Type B pancreatic cell (in vitro differentiated cells): Measurements from ENCODE around the gene ZMIZ1. TPM values are rescaled to one million over a fixed set of nuclear protein-coding genes. Genes with fewer than 3 reads are reported as not detected.
A peak's percentile ranks its signal among the peaks of the same experiment; 100 is the strongest.

Source experiments
- DNase-seq: peaks from one replicate; pipeline ENCODE4 v3.0.0; 2021; ENCODE audit warnings: mixed read lengths; ENCODE audit not compliant: unreplicated experiment; ENCODE audit errors: extremely low spot score
- H3K27ac Mint-ChIP-seq: 2 replicates; pipeline ENCODE4 v1.8.0; 2021; ENCODE audit warnings: mild to moderate bottlenecking, mixed read lengths
- H3K27me3 Mint-ChIP-seq: 2 replicates; pipeline ENCODE4 v1.8.0; 2021; ENCODE audit warnings: mixed read lengths
- H3K36me3 Mint-ChIP-seq: 2 replicates; pipeline ENCODE4 v1.8.0; 2021; ENCODE audit warnings: mixed read lengths
- H3K4me1 Mint-ChIP-seq: one replicate; pipeline ENCODE4 v1.8.0; 2021; ENCODE audit warnings: mixed read lengths; ENCODE audit not compliant: unreplicated experiment
- H3K4me3 Mint-ChIP-seq: 2 replicates; pipeline ENCODE4 v1.8.0; 2021; ENCODE audit warnings: mild to moderate bottlenecking, mixed read lengths
- H3K9me3 Mint-ChIP-seq: 2 replicates; pipeline ENCODE4 v1.8.0; 2021; ENCODE audit warnings: mixed read lengths
- total RNA-seq: library from RNA; stranded (reverse); gene quantifications from 2 replicates; pipeline ENCODE4 v1.2.1, GENCODE V29; 2021; ENCODE audit warnings: low replicate concordance
- TF ChIP-seq, protein P1 (sequence below): fragments of 200-600 bp; sonication (generic); conservative IDR thresholded peaks from 2 replicates; pipeline ENCODE4 v1.5.0; 2021; ENCODE audit warnings: antibody characterized with exemption, mild to moderate bottlenecking

ZMIZ1 gene
- total RNA-seq, 1 donor from 2014 or later, result 102 TPM

DNA sequence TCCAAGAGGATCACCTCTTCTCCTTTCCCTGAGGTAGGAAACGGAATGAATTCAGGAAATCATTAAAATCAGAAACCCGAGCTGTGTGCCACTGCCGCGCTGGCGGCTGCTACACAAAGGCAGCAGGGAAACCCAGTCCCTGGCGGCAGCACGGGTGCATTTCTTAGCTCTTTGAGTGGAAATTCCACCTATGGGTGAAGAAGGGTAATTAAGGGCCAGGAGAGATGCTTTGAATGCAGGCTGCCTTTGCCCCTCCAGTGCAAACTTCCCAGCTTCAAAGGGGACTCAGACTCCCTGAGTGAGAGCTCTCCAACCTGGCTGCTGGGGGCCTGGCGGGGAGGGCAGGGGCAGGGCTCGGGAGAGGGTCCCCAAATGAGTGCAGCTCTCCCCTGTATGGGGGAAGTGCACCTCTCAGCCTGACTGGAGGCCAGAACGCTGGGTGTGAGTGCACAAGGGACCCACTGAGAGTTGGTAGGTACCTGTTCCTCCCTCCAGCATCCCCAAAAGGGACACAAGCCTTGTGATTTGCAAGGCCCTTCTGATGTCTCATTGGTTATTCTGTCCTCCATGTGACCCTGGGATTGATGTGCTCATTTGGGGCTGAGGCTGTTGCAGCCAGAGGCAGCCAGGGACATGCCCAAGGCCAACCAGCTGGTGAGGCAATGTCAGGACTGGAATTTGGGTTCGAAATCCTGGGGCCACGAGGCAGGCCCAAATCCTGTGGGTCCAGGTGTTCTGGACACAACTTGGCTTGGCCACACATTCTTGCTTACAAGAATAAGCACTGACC is 16.3 kb upstream of the ZMIZ1 start:
- H3K4me3 Mint-ChIP-seq, result no peak overlapping the region
- peak overlapping the region; percentile 51 for H3K27ac Mint-ChIP-seq
- peaks cover 35% of the 10 kb centered on the region for H3K4me1 Mint-ChIP-seq
- no peaks in the 10 kb centered on the region for H3K36me3 Mint-ChIP-seq
- H3K27me3 Mint-ChIP-seq, result no peaks in the 10 kb centered on the region
- no peaks in the 10 kb centered on the region for H3K9me3 Mint-ChIP-seq
- TF ChIP-seq, protein P1, sequence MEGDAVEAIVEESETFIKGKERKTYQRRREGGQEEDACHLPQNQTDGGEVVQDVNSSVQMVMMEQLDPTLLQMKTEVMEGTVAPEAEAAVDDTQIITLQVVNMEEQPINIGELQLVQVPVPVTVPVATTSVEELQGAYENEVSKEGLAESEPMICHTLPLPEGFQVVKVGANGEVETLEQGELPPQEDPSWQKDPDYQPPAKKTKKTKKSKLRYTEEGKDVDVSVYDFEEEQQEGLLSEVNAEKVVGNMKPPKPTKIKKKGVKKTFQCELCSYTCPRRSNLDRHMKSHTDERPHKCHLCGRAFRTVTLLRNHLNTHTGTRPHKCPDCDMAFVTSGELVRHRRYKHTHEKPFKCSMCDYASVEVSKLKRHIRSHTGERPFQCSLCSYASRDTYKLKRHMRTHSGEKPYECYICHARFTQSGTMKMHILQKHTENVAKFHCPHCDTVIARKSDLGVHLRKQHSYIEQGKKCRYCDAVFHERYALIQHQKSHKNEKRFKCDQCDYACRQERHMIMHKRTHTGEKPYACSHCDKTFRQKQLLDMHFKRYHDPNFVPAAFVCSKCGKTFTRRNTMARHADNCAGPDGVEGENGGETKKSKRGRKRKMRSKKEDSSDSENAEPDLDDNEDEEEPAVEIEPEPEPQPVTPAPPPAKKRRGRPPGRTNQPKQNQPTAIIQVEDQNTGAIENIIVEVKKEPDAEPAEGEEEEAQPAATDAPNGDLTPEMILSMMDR, result peak; percentile 77
- DNase-seq, result no peak

DNA sequence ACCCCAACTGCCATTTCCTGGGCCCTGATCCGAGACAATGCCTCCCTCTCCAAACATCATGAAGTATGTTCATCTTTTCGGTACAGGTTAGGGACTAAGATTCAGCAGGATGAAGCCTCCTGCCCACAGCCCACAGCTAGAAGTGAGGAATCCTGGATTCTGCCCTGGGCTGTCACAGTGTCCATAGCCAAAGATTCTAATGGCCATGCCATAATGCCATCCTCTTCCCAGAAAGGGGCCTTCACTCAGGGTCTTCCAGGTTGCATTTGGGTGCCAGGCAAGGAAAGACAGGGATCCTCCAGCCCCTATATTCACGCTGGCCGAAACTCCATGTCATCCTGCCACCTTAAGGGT is 15.7 kb upstream of the ZMIZ1 start:
- TF ChIP-seq, protein P1, result no peak
- Mint-ChIP-seq H3K27me3 (no peaks in the 10 kb centered on the region), H3K36me3 (no peaks in the 10 kb centered on the region), H3K9me3 (no peaks in the 10 kb centered on the region), H3K4me1 (peaks cover 31% of the 10 kb centered on the region), H3K4me3 (no peak overlapping the region), H3K27ac (no peak overlapping the region)
- no peak for DNase-seq

DNA sequence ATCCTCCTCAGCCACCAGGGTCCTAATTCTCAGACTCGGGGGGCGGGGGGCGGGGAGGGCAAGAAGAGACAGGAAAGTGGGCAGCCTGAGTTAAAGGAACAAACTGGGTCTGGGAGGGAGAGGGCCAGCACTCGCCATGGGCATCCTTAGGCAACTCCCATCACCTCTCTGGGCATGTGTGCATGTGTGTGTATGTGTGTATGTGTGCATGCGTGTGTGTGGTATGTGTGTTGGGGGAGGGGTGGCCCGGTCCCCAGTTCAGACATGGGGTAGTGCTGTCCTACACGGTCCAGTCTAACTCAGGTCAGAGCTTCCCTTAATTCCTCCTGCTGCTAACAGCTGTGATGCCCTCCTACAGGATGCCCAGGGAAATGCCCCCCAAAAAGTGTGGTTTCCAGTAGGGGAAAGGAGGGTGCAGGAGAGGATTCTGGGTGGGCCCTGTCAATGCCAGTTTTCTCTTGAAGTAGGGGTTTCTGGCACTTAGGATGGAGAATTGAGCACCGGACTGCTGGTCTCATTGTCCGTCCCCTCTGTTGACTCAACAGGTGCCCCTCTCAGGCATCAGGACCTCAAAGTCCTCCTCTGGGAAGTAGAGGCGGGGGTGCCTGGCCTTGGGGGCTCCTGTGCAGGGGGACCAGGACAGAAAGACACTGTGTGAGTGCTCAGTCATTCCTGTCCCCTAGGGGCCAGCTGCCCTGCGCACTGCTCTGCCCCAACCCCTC is 15.1 kb upstream of the ZMIZ1 start:
- H3K4me1 Mint-ChIP-seq, result peaks cover 33% of the 10 kb centered on the region
- no peaks in the 10 kb centered on the region for H3K36me3 Mint-ChIP-seq
- H3K4me3 Mint-ChIP-seq, result no peak overlapping the region
- H3K27ac Mint-ChIP-seq, result no peak overlapping the region
- no peaks in the 10 kb centered on the region for H3K27me3 Mint-ChIP-seq
- TF ChIP-seq, protein P1, result no peak
- no peak for DNase-seq
- H3K9me3 Mint-ChIP-seq, result no peaks in the 10 kb centered on the region

DNA sequence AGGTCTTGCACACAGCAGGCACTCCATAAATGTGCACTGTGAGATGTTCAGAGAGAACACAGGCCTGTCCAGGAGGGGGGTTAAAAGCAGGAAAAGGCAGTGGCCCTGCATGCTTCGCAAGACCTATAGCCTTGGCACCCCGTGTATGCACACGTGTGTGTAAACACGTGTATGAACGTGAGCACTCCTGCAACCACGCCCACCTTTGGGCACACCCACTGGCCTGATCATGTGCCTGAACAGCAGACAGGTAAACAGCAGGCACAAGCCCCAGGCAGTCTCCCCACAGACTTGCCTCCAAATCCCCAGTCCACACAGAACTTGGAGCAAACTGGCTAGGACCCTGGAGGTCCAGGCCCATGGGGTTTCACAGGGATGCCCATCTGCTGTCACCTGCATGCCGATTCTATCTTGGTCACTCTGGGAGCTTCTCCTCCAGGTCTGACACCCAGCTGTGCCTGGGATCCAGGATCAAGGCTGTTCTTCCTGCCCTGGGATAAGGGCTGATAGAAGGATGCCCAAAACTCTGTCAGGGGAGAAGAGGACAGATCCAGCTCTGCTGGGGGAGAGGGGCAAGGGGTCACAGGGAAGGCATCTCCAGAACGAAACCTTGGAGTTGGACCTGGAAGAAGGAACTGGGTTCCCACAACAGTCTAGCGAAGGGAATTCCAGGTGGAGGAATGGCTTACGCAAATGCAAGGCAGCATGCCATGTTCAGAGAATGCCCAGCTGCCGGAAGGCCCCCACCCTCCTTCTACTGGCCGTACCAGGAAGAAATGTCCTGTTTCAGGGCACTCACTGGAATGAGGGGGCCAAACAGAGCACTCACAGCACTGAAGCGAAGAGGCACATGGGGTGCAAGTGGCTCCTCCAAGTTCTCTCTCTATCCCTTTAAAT is 14.3 kb upstream of the ZMIZ1 start:
- H3K27ac Mint-ChIP-seq, result no peak overlapping the region
- H3K4me1 Mint-ChIP-seq, result peaks cover 29% of the 10 kb centered on the region
- DNase-seq, result no peak
- H3K4me3 Mint-ChIP-seq, result no peak overlapping the region
- TF ChIP-seq, protein P1, result no peak
- no peaks in the 10 kb centered on the region for H3K36me3 Mint-ChIP-seq
- H3K27me3 Mint-ChIP-seq, result no peaks in the 10 kb centered on the region
- no peaks in the 10 kb centered on the region for H3K9me3 Mint-ChIP-seq

DNA sequence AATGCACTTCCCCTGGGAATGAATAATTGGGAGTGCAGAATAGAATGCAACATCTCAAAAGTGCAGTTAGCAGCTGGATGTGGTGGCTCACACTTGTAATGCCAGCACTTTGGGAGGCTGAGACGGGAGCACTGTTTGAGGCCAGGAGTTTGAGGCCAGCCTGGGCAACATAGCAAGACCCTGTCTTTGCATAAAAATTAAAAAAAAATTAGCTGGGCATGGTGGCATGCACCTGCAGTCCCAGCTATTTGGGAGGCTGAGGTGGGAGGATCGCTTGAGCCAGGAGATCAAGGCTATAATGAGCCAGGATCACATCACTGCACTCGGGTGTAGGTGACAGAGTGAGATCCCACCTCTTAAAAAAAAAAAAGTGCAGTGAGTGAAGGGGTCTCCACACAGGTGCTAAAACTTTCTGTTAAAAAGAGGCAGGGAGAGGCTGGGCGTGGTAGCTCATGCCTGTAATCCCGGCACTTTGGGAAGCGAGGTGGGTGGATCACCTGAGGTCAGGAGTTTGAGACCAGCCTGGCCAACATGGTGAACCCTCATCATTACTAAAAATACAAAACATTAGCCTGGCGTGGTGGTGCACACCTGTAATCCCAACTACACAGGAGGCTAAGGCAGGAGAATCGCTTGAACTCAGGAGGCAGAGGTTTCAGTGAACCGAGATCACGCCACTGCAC is 13.5 kb upstream of the ZMIZ1 start:
- Mint-ChIP-seq H3K27me3 (no peaks in the 10 kb centered on the region), H3K4me3 (no peak overlapping the region), H3K4me1 (peaks cover 30% of the 10 kb centered on the region), H3K9me3 (no peaks in the 10 kb centered on the region), H3K36me3 (no peaks in the 10 kb centered on the region), H3K27ac (no peak overlapping the region)
- DNase-seq, result no peak
- TF ChIP-seq, protein P1, result no peak
